DND-41 (cell line): ENCODE data around the gene ZSCAN31.
"Not testable (repeated sequence)": the region's sequence is repeated elsewhere in the genome, so short reads cannot be mapped to it uniquely, and the experiment has no call there.

Source experiments
- EZH2 ChIP-seq: IDR thresholded peaks from 3 replicates; pipeline ENCODE4 v1.6.1; 2012; ENCODE audit warnings: borderline replicate concordance, low read depth, mild to moderate bottlenecking, moderate library complexity, low read length, inconsistent platforms; ENCODE audit not compliant: severe bottlenecking
- TF ChIP-seq, protein P1 (sequence below): IDR thresholded peaks from 2 replicates; pipeline ENCODE4 v1.5.1; 2012; ENCODE audit warnings: borderline replicate concordance, low read length, moderate library complexity, mild to moderate bottlenecking; ENCODE audit not compliant: poor library complexity, severe bottlenecking; ENCODE audit errors: extremely low read depth

DNA sequence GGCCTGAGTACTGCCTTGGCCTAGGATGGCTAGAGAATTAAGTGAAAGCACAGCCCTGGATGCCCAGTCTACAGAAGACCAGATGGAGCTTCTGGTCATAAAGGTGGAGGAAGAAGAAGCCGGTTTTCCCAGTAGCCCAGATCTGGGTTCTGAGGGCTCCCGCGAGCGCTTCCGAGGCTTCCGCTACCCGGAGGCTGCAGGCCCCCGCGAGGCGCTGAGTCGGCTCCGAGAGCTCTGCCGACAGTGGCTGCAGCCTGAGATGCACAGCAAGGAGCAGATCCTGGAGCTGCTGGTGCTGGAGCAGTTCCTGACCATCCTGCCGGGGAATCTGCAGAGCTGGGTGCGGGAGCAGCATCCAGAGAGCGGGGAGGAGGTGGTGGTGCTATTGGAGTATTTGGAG is 23.6 kb upstream of the ZSCAN31 start:
- TF ChIP-seq, protein P1, sequence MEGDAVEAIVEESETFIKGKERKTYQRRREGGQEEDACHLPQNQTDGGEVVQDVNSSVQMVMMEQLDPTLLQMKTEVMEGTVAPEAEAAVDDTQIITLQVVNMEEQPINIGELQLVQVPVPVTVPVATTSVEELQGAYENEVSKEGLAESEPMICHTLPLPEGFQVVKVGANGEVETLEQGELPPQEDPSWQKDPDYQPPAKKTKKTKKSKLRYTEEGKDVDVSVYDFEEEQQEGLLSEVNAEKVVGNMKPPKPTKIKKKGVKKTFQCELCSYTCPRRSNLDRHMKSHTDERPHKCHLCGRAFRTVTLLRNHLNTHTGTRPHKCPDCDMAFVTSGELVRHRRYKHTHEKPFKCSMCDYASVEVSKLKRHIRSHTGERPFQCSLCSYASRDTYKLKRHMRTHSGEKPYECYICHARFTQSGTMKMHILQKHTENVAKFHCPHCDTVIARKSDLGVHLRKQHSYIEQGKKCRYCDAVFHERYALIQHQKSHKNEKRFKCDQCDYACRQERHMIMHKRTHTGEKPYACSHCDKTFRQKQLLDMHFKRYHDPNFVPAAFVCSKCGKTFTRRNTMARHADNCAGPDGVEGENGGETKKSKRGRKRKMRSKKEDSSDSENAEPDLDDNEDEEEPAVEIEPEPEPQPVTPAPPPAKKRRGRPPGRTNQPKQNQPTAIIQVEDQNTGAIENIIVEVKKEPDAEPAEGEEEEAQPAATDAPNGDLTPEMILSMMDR, result not testable (repeated sequence)
- not testable (repeated sequence) for TF ChIP-seq EZH2
